ENCODE measurements around the gene AGAP1. TPM values are rescaled to one million over a fixed set of nuclear protein-coding genes. Genes with fewer than 3 reads are reported as not detected.

The AGAP1 gene
- total RNA-seq, 1 donor from 2014 or later, result 33.4 TPM

DNA sequence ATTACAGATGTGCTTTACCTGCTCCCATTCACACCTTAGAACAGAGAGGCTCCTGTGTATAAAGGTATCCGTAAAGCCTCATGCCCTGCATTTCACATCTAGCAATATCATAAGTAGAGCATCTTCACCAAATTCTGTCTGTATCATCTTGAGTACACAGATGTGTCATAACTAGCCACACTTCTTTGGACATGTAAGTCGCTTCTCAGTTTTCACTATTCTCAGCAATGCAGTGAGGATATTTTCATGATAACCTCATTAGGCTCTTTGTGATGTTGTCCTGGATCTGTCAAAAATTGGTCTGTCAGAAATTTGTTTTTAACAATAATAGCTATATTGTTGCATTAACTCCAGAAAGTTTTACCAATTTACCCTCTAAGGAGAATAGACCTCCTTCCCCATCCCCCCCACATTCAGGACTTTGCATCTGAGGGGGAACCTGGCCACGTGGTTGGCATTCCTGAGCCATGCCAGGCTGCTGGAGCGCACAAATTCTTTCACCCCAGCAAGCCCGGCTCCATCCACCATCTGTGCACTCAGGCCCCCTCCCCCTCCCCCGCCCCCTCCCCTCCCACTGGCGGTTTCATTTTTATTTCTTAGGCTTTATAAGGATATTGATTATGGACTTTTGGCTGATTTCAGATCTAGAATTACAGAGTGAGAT, 34.1 kb downstream of the AGAP1 start:
- Histone ChIP-seq H3K4me1 (peaks cover 4% of the 10 kb centered on the region), H3K27ac (no peak overlapping the region), H3K4me3 (no peak overlapping the region), H3K9me3 (no peaks in the 10 kb centered on the region), H3K36me3 (no peaks in the 10 kb centered on the region), H3K27me3 (no peaks in the 10 kb centered on the region)
- TF ChIP-seq, protein P1, sequence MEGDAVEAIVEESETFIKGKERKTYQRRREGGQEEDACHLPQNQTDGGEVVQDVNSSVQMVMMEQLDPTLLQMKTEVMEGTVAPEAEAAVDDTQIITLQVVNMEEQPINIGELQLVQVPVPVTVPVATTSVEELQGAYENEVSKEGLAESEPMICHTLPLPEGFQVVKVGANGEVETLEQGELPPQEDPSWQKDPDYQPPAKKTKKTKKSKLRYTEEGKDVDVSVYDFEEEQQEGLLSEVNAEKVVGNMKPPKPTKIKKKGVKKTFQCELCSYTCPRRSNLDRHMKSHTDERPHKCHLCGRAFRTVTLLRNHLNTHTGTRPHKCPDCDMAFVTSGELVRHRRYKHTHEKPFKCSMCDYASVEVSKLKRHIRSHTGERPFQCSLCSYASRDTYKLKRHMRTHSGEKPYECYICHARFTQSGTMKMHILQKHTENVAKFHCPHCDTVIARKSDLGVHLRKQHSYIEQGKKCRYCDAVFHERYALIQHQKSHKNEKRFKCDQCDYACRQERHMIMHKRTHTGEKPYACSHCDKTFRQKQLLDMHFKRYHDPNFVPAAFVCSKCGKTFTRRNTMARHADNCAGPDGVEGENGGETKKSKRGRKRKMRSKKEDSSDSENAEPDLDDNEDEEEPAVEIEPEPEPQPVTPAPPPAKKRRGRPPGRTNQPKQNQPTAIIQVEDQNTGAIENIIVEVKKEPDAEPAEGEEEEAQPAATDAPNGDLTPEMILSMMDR (IDR thresholded peaks at IDR 0.05), result no peak
- intact Hi-C loops (cut with DNase I), result no loop called here
- ATAC-seq (no peak), DNase-seq (peak; percentile 34)

DNA sequence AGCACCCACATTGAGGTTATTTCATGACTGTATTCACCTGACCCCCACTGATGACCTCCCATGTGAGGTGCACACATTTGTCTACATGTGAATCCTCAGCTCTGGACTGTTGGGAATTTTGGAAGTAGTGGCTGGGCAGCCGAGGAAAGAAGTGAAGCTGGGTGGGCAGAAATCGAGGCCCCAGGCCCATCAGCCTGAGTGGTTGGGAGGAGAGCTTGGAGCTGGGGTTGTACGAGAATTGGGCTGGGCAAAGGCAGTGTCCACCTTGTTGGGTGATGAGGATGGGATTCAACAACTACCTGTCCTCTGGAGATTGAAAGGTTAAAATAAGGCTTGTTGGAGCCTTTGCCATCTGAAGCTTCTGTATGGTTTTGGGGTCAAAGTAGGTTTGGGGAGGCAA, 35.8 kb downstream of the AGAP1 start:
- no peak overlapping the region for H3K4me3 ChIP-seq
- peak; percentile 36 for DNase-seq
- intact Hi-C loops (cut with DNase I), result no loop called here

DNA sequence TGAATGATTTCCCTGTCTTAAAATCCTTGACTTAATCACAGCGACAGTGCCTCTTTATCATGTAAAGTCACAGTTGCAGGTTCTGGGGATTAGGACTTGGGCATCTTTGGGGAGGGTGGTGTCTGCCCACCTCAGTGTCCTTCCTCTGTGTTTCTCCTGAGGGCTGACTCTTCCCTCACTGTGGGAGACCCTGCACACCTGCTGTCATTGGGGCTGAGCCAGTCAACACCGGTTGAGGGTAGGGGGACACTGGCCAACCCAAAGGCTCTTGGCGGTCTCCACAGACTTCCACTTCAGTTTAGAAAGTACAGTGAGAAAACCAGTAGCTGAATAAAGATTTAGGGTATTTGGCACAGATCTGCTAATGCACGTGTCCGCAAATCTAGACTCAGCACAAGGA, 36.9 kb downstream of the AGAP1 start:
- no peaks in the 10 kb centered on the region for H3K36me3 ChIP-seq
- ATAC-seq (no peak), DNase-seq (peak; percentile 26)
- H3K4me1 ChIP-seq, result peaks cover 9% of the 10 kb centered on the region
- no peaks in the 10 kb centered on the region for H3K9me3 ChIP-seq
- intact Hi-C loops (cut with DNase I), result no loop called here
- no peaks in the 10 kb centered on the region for H3K27me3 ChIP-seq
- TF ChIP-seq, protein P1 (IDR thresholded peaks at IDR 0.05), result no peak
- no peak overlapping the region for H3K27ac ChIP-seq
- H3K4me3 ChIP-seq, result no peak overlapping the region

More for the DNA sequence above, 35.8 kb downstream of the AGAP1 start:
- H3K27ac ChIP-seq, result no peak overlapping the region
- no peaks in the 10 kb centered on the region for H3K27me3 ChIP-seq
- no peak for ATAC-seq
- no peaks in the 10 kb centered on the region for H3K9me3 ChIP-seq
- no peaks in the 10 kb centered on the region for H3K36me3 ChIP-seq
- TF ChIP-seq, protein P1 (IDR thresholded peaks at IDR 0.05), result no peak
- peaks cover 9% of the 10 kb centered on the region for H3K4me1 ChIP-seq

DNA sequence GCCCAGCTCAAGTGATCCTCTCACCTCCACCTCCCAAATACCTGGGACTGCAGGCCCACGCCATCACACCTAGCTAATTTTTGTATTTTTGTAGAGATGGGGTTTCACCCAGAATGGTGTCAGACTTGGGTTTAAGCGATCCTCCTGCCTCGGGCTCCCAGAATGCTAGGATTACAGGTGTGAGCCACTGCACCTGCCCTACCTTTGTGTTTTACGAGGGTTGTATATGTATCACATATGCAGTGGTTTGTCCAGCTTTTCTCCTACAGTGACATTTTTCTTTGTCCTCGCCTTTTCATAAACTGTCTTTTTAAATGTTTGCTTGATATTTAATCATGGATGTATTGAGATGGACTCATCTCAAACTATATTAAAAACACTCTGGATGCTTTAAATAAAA, 38.5 kb downstream of the AGAP1 start:
- H3K36me3 ChIP-seq, result no peaks in the 10 kb centered on the region
- H3K4me1 ChIP-seq, result peaks cover 9% of the 10 kb centered on the region
- H3K9me3 ChIP-seq, result no peaks in the 10 kb centered on the region
- DNase-seq, result peak; percentile 23
- TF ChIP-seq, protein P1 (IDR thresholded peaks at IDR 0.05), result no peak
- intact Hi-C loops (cut with DNase I), result no loop called here
- H3K4me3 ChIP-seq, result no peak overlapping the region
- no peak overlapping the region for H3K27ac ChIP-seq
- no peaks in the 10 kb centered on the region for H3K27me3 ChIP-seq
- no peak for ATAC-seq

DNA sequence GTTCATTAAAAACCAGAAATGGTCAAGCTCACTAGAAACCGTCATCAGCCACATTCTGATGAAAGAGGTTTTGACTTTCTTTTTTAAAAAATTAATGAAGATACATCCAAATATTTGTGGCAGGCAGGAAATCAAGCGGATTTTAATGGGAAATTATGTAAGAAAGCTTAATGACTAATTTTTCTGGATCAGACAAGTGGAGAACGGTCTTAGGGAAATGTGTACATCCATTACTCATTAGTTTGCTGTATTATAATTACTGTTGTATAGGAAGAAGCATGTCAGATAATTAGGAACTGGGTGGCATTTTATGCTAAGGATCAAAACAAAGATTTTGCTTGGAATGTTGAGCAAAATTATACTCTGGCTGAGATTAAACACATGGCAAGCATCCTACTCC, 39.4 kb downstream of the AGAP1 start:
- no peaks in the 10 kb centered on the region for H3K36me3 ChIP-seq
- no peaks in the 10 kb centered on the region for H3K9me3 ChIP-seq
- TF ChIP-seq, protein P1 (IDR thresholded peaks at IDR 0.05), result no peak
- no peak overlapping the region for H3K4me3 ChIP-seq
- intact Hi-C loops (cut with DNase I), result no loop called here
- no peaks in the 10 kb centered on the region for H3K27me3 ChIP-seq
- ATAC-seq (no peak), DNase-seq (no peak)
- H3K4me1 ChIP-seq, result peaks cover 9% of the 10 kb centered on the region
- no peak overlapping the region for H3K27ac ChIP-seq
